Esophagus muscularis mucosa (tissue), 4 donors: ENCODE data around the gene TPBG. TPM values are rescaled to one million over a fixed set of nuclear protein-coding genes. Genes with fewer than 3 reads are reported as not detected.

ENCODE experiments used
- DNase-seq: peaks from one replicate; pipeline ENCODE4 v3.0.0-alpha.2; 2017; ENCODE audit errors: extremely low spot score
- H3K27ac ChIP-seq, 4 donors: fragments of 200-600 bp; sonication (generic); replicated peaks in 1 of 4; 1 replicate in 3 of 4; 2 replicates in 1 of 4; pipeline ENCODE4 v1.5.1; 2016 to 2019; ENCODE audit warnings: mild to moderate bottlenecking in 1 of 4
- H3K27me3 ChIP-seq, 4 donors: fragments of 200-600 bp; sonication (generic); one replicate each; pipeline versions ENCODE4 v1.5.1 to v1.6.0; 2016 to 2019
- H3K36me3 ChIP-seq, 4 donors: fragments of 200-600 bp; sonication (generic); one replicate each; pipeline ENCODE4 v1.5.1; 2016 to 2019
- H3K4me1 ChIP-seq, 4 donors: fragments of 200-600 bp; sonication (generic); one replicate each; pipeline ENCODE4 v1.5.1; 2016 to 2019
- H3K4me3 ChIP-seq, 4 donors: fragments of 200-600 bp; sonication (generic); 1 replicate in 2 of 4; 2 replicates in 2 of 4; pipeline ENCODE4 v1.5.1; 2016 to 2019; ENCODE audit warnings: mild to moderate bottlenecking in 4 of 4, moderate library complexity in 1 of 4
- H3K9me3 ChIP-seq, 4 donors: fragments of 200-600 bp; sonication (generic); 1 replicate in 3 of 4; 2 replicates in 1 of 4; pipeline ENCODE4 v1.5.1; 2016 to 2019
- EP300 ChIP-seq: sonication (generic); formaldehyde crosslinking; IDR thresholded peaks from one replicate; pipeline ENCODE4 v1.6.1; 2017; ENCODE audit warnings: antibody characterized with exemption
- POLR2A ChIP-seq: fragments of 450-650 bp; IDR thresholded peaks from one replicate; pipeline ENCODE4 v1.6.1; 2017; ENCODE audit warnings: antibody characterized with exemption, moderate library complexity, mild to moderate bottlenecking, low read depth
- POLR2AphosphoS5 ChIP-seq, 2 donors: sonication (generic); formaldehyde crosslinking; IDR thresholded peaks; one replicate each; pipeline ENCODE4 v1.6.1; 2017; ENCODE audit warnings: antibody characterized with exemption in 2 of 2
- WGBS: methylation state at CpG from one replicate; pipeline ENCODE4 v1.1.5; 2018; 5-methylcytosine and 5-hydroxymethylcytosine counted together
- intact Hi-C: fragments of 100-400 bp; cut with DNase I; formaldehyde crosslinking; loops from one replicate; pipeline ENCODE4 v1.15.1; 2023
- total RNA-seq, 4 donors: library from RNA; depleted of rRNA; stranded (reverse); fragments of >200 nt; gene quantifications; one replicate each; pipeline versions ENCODE4 v1.1.0 to v1.2.1, GENCODE V29; 2016
- TF ChIP-seq, protein P1 (sequence below), 3 experiments: fragments of 200-600 bp in 2 of 3; fragments of 450-650 bp in 1 of 3; sonication (generic) in 2 of 3; IDR thresholded peaks; one replicate each; pipeline ENCODE4 v1.5.1; 2017 to 2019; ENCODE audit warnings: antibody characterized with exemption in 3 of 3, mild to moderate bottlenecking in 2 of 3, moderate library complexity in 1 of 3

Gene TPBG
- total RNA-seq, 4 donors from 2014 or later = 111 to 181 (median 118) TPM

DNA sequence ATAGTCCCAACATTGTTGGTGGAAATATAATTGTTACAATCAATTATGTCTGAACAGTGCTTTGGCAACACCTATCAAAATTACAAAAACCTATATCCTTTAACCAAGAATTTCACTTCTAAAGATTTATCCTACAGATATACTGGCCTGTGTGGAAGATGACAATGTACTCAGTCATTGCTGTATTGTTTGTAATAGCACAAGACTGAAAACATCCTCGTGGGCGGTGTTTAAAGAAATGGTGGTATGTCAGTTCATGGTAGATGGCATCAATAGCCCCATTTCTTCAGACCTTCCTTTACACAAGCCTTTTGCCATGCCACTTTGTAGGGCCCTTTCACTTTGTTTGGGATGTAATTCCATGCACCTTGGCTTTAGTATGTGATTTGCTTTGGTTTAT lies 9.8 kb upstream of the TPBG start:
- Histone ChIP-seq H3K4me1 (peaks cover 0 to 9% (median 0%) of the 10 kb centered on the region in 4 donors), H3K36me3 (no peaks in the 10 kb centered on the region), H3K4me3 (no peak overlapping the region), H3K9me3 (no peaks in the 10 kb centered on the region), H3K27ac (no peak overlapping the region), H3K27me3 (peaks cover 0 to 7% (median 0%) of the 10 kb centered on the region in 4 donors)
- 93% methylated on average over 2 of the region's 2 CpGs for WGBS
- intact Hi-C loops = no loop called here
- TF ChIP-seq POLR2AphosphoS5 (IDR thresholded peaks at IDR 0.05) (no peak), EP300 (no peak), POLR2A (no peak)
- TF ChIP-seq, protein P1, sequence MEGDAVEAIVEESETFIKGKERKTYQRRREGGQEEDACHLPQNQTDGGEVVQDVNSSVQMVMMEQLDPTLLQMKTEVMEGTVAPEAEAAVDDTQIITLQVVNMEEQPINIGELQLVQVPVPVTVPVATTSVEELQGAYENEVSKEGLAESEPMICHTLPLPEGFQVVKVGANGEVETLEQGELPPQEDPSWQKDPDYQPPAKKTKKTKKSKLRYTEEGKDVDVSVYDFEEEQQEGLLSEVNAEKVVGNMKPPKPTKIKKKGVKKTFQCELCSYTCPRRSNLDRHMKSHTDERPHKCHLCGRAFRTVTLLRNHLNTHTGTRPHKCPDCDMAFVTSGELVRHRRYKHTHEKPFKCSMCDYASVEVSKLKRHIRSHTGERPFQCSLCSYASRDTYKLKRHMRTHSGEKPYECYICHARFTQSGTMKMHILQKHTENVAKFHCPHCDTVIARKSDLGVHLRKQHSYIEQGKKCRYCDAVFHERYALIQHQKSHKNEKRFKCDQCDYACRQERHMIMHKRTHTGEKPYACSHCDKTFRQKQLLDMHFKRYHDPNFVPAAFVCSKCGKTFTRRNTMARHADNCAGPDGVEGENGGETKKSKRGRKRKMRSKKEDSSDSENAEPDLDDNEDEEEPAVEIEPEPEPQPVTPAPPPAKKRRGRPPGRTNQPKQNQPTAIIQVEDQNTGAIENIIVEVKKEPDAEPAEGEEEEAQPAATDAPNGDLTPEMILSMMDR (IDR thresholded peaks at IDR 0.05) = no peak
- DNase-seq = no peak

DNA sequence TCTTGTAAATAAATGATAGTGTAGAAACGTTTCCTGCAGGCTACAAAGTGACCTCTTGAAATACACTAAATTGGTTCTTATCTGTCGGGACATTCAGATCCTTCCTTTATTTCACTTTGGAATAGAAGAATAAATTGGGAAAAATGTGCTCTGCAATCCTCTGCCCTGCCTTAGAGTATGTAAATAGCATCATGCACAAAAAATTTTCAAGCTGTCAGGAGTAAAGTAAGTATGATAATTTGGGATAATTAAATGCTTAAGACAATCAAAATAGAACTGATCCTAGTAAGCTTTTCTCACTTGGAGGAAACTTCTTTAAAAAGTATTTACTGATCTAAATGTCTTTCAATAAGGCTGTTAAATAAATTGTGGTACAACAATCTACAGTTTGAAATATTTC lies 3.1 kb upstream of the TPBG start:
- Histone ChIP-seq H3K4me1 (peaks cover 4 to 40% (median 24%) of the 10 kb centered on the region in 4 donors), H3K4me3 (no peak overlapping the region), H3K36me3 (peaks cover 0 to 2% (median 0%) of the 10 kb centered on the region in 4 donors), H3K27ac (peak overlapping the region; percentile 62 to 95 (median 92)), H3K27me3 (no peaks in the 10 kb centered on the region), H3K9me3 (no peaks in the 10 kb centered on the region)
- 63% methylated on average over 2 of the region's 2 CpGs for WGBS
- intact Hi-C loops = loop anchor here (10.0 kb wide), 1 partner anchor 694 kb away; no protein-coding TSS in a partner anchor
- TF ChIP-seq POLR2AphosphoS5 (IDR thresholded peaks at IDR 0.05) (no peak), EP300 (no peak), POLR2A (no peak)
- TF ChIP-seq, protein P1 (IDR thresholded peaks at IDR 0.05) = no peak
- DNase-seq = no peak

DNA sequence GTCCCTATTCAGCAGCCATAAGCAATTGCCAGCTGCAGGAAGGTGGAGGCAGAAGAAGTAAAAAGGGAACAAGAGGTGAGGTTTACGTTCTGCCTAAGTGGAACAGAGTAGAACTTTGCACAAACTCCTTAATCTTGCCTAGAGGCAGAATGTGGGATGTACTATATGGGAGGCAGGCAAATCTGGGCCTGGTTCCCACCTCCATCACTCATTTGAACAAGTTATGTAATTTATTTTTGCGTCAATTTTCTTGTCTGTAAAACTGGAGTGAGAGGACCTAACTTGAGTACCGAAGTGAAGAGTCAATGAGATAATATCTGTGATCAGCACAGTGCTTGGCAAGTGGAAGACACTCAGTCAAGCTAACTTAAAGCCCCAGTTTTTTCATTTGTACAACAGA lies 2.0 kb upstream of the TPBG start:
- intact Hi-C loops = loop anchor here (10.0 kb wide), 1 partner anchor 693 kb away; no protein-coding TSS in a partner anchor

DNA sequence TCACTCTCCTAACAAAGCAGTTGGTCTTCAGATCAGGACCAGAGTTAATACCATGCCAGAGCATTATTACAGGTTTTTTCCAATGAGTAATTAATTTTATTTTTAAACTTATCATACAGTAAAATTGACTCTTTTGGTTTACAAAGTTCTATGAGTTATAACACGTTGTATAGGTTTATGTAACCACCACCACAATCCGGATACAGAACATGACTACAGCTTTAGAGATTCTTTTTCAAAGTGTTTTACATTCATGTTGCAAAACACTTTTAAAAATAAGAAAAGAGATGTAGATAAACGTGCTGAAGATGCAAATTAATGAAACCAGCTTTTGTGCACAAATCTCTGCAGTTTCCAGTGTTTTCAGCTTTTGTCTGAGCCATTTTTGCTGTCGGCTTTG lies 1.5 kb upstream of the TPBG start:
- Histone ChIP-seq H3K9me3 (no peaks in the 10 kb centered on the region), H3K27me3 (no peaks in the 10 kb centered on the region), H3K36me3 (peaks cover 0 to 3% (median 0%) of the 10 kb centered on the region in 4 donors), H3K4me1 (peaks cover 4 to 52% (median 31%) of the 10 kb centered on the region in 4 donors), H3K4me3 (peak overlapping the region in 3 of 4 donors; percentile 71 to 88 (median 72)), H3K27ac (peak overlapping the region; percentile 91 to 97 (median 94))
- TF ChIP-seq, protein P1 (IDR thresholded peaks at IDR 0.05) = no peak
- TF ChIP-seq EP300 (no peak), POLR2A (no peak), POLR2AphosphoS5 (IDR thresholded peaks at IDR 0.05) (no peak)
- intact Hi-C loops = loop anchor here (10.0 kb wide), 1 partner anchor 693 kb away; no protein-coding TSS in a partner anchor
- WGBS = 35% methylated on average over 4 of the region's 4 CpGs
- no peak for DNase-seq

More for the DNA sequence above, 2.0 kb upstream of the TPBG start:
- peaks cover 4 to 51% (median 29%) of the 10 kb centered on the region in 4 donors for H3K4me1 ChIP-seq
- TF ChIP-seq EP300 (no peak), POLR2AphosphoS5 (IDR thresholded peaks at IDR 0.05) (no peak), POLR2A (no peak)
- TF ChIP-seq, protein P1 (IDR thresholded peaks at IDR 0.05) = no peak
- no peaks in the 10 kb centered on the region for H3K9me3 ChIP-seq
- no peaks in the 10 kb centered on the region for H3K27me3 ChIP-seq
- H3K4me3 ChIP-seq = peak overlapping the region in 2 of 4 donors; percentile 18 to 72
- 36% methylated on average over 3 of the region's 3 CpGs for WGBS
- H3K27ac ChIP-seq = peak overlapping the region; percentile 91 to 97 (median 94)
- peaks cover 0 to 3% (median 0%) of the 10 kb centered on the region in 4 donors for H3K36me3 ChIP-seq
- DNase-seq = no peak
